Measurements from ENCODE around the gene ZNF853.
"Not testable (repeated sequence)": the region's sequence is repeated elsewhere in the genome, so short reads cannot be mapped to it uniquely, and the experiment has no call there.

GRCh38 chr7:6670851-6671250 lies 55.4 kb downstream of the ZNF853 start:
- TF ChIP-seq CTCF (IDR thresholded peaks at IDR 0.05; ENCODE audit: insufficient read depth, low read length, poor library complexity, severe bottlenecking); EZH2phosphoT487 (conservative IDR thresholded peaks at IDR 0.05; ENCODE audit: low read length): not testable (repeated sequence)
